ENCODE data around the gene SPDYE17. TPM values are rescaled to one million over a fixed set of nuclear protein-coding genes. Genes with fewer than 3 reads are reported as not detected.
"Not testable (repeated sequence)": the region's sequence is repeated elsewhere in the genome, so short reads cannot be mapped to it uniquely, and the experiment has no call there.

Gene SPDYE17
- total and polyA plus RNA-seq, 2 of the 4 experiments (the other 2 are of a cell fraction): not detected

GRCh38 chr7:76985924-76986717 lies 46.0 kb downstream of the SPDYE17 start:
- H3K27ac ChIP-seq (ENCODE audit: insufficient read depth, low read length); H2AK5ac ChIP-seq (ENCODE audit: low read depth, low read length); H3K4me3 ChIP-seq (ENCODE audit: insufficient read depth, low read depth, low read length); H2BK5ac ChIP-seq (ENCODE audit: low read depth, low read length, poor library complexity, severe bottlenecking); BruUV-seq (replicated peaks); H3K4me1 ChIP-seq (ENCODE audit: control insufficient read depth, insufficient read depth, low read length); H3K14ac ChIP-seq (replicated peaks; ENCODE audit: low read depth, low read length); H3K4ac ChIP-seq (ENCODE audit: low read depth, low read length); H3K27me3 ChIP-seq (ENCODE audit: control insufficient read depth, insufficient read depth, low read length); H3K9me1 ChIP-seq (ENCODE audit: insufficient read depth, low read length); DNase-seq; H3K9ac ChIP-seq (ENCODE audit: low read depth, low read length); H3K23ac ChIP-seq (ENCODE audit: low read depth, low read length); H2AFZ ChIP-seq (replicated peaks; ENCODE audit: low read length, poor library complexity); H4K20me1 ChIP-seq (ENCODE audit: insufficient read depth, low read length); H3K9me3 ChIP-seq (ENCODE audit: control insufficient read depth, insufficient read depth, low read length); in situ Hi-C loops (cut with MboI; ENCODE audit: low sequenced_read_pairs); H2BK20ac ChIP-seq (ENCODE audit: low read depth, low read length); H2BK15ac ChIP-seq (ENCODE audit: low read depth, low read length); H4K8ac ChIP-seq (ENCODE audit: low read depth in 2 of 2, low read length in 2 of 2); H4K5ac ChIP-seq (ENCODE audit: low read depth, low read length); H2AK9ac ChIP-seq (replicated peaks; ENCODE audit: low read depth, low read length, poor library complexity); H2BK120ac ChIP-seq (ENCODE audit: low read depth, low read length); H3K56ac ChIP-seq (ENCODE audit: extremely low read depth, insufficient read depth, low read length); H4K91ac ChIP-seq (ENCODE audit: insufficient read depth, low read depth, low read length); H3K18ac ChIP-seq (ENCODE audit: low read depth, low read length); dilution Hi-C loops (cut with HindIII; ENCODE audit: low sequenced_read_pairs, unreplicated experiment); H3K4me2 ChIP-seq (ENCODE audit: low read depth, low read length); ATAC-seq (ENCODE audit: low read depth); intact Hi-C loops (cut with micrococcal nuclease); H3K79me1 ChIP-seq (ENCODE audit: low read depth in 1 of 2, low read length in 2 of 2); H3K36me3 ChIP-seq (ENCODE audit: control insufficient read depth, insufficient read depth, low read length); POLR2A ChIA-PET (ENCODE audit: unreplicated experiment); CTCF ChIA-PET: not testable (repeated sequence)
- WGBS, 2 experiments (ENCODE audit: extremely low coverage in 2 of 2, insufficient read length in 1 of 2): no CpG with 5 or more reads among the region's 16 CpGs

- ATAC-seq (ENCODE audit: low read depth); H3K27me3 ChIP-seq (ENCODE audit: control insufficient read depth, insufficient read depth, low read length); H3K79me1 ChIP-seq (ENCODE audit: low read depth in 1 of 2, low read length in 2 of 2); CTCF ChIA-PET; H4K5ac ChIP-seq (ENCODE audit: low read depth, low read length); H3K18ac ChIP-seq (ENCODE audit: low read depth, low read length); H3K23ac ChIP-seq (ENCODE audit: low read depth, low read length); H3K4ac ChIP-seq (ENCODE audit: low read depth, low read length); H3K9me1 ChIP-seq (ENCODE audit: insufficient read depth, low read length); H4K20me1 ChIP-seq (ENCODE audit: insufficient read depth, low read length); intact Hi-C loops (cut with micrococcal nuclease); H3K9ac ChIP-seq (ENCODE audit: low read depth, low read length); H3K27ac ChIP-seq (ENCODE audit: insufficient read depth, low read length); H3K4me3 ChIP-seq (ENCODE audit: insufficient read depth, low read depth, low read length); H2BK5ac ChIP-seq (ENCODE audit: low read depth, low read length, poor library complexity, severe bottlenecking); in situ Hi-C loops (cut with MboI; ENCODE audit: low sequenced_read_pairs); H2BK20ac ChIP-seq (ENCODE audit: low read depth, low read length); H3K4me2 ChIP-seq (ENCODE audit: low read depth, low read length); H4K8ac ChIP-seq (ENCODE audit: low read depth in 2 of 2, low read length in 2 of 2); H3K14ac ChIP-seq (replicated peaks; ENCODE audit: low read depth, low read length); dilution Hi-C loops (cut with HindIII; ENCODE audit: low sequenced_read_pairs, unreplicated experiment); H2AK5ac ChIP-seq (ENCODE audit: low read depth, low read length); H3K9me3 ChIP-seq (ENCODE audit: control insufficient read depth, insufficient read depth, low read length); H3K56ac ChIP-seq (ENCODE audit: extremely low read depth, insufficient read depth, low read length); BruUV-seq (replicated peaks); H3K4me1 ChIP-seq (ENCODE audit: control insufficient read depth, insufficient read depth, low read length); H2AFZ ChIP-seq (replicated peaks; ENCODE audit: low read length, poor library complexity); POLR2A ChIA-PET (ENCODE audit: unreplicated experiment); H2BK120ac ChIP-seq (ENCODE audit: low read depth, low read length); H4K91ac ChIP-seq (ENCODE audit: insufficient read depth, low read depth, low read length); DNase-seq; H2BK15ac ChIP-seq (ENCODE audit: low read depth, low read length); H2AK9ac ChIP-seq (replicated peaks; ENCODE audit: low read depth, low read length, poor library complexity): not testable (repeated sequence)
- H3K36me3 ChIP-seq (ENCODE audit: control insufficient read depth, insufficient read depth, low read length): peaks cover 13% of the 10 kb centered on the region
- WGBS, 2 experiments (ENCODE audit: extremely low coverage in 2 of 2, insufficient read length in 1 of 2): no CpG with 5 or more reads among the region's 5 CpGs
These were observed 47.4 kb downstream of the SPDYE17 start for GRCh38 chr7:76984784-76985136.

Data from IMR-90 (cell line).